Erythroblast (primary cell): Measurements from ENCODE around the gene DEFB125.

Experiments
- GATA1 ChIP-seq: IDR thresholded peaks from 2 replicates; pipeline ENCODE4 v1.6.1; 2011; ENCODE audit warnings: low read depth, mild to moderate bottlenecking, control low read depth, low read length, moderate library complexity
- POLR2A ChIP-seq: IDR thresholded peaks from 2 replicates; pipeline ENCODE4 v1.6.1; 2011; ENCODE audit warnings: mild to moderate bottlenecking, low read length

GRCh38 chr20:77231-77630 is 10.2 kb upstream of the DEFB125 start:
- TF ChIP-seq POLR2A, result no peak
- no peak for TF ChIP-seq GATA1
